ENCODE results near the gene SPHK1.

DNA sequence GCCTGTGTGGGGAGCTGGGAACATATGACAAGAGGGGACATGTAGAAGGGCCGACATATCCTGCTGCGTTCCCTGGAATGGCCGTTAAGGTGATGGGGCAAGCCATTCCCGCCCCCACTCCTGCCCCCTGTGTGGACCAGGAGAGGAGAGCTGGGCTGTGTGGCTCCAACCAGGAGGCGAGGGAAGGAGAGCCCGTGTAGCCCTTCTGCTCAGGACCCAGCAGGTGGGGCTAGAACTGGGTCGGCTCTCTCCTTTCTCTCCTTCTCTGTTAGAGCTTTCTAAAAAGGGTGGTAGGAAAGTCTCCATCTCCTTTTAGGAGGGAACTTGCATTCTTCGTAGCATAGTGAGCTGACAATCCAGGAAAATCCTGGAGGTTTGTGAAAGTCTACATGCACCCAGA is 12.8 kb downstream of the SPHK1 start:
- no peak for TF ChIP-seq CTCF (IDR thresholded peaks at IDR 0.05 in 4 of 5, conservative IDR thresholded peaks at IDR 0.05 in 1 of 5)
- TF ChIP-seq POLR2A (IDR thresholded peaks at IDR 0.05) = no peak

All from gastrocnemius medialis (tissue), 4 donors.